ENCODE results near the gene TNF.
A peak's percentile ranks its signal among the peaks of the same experiment; 100 is the strongest.
"Not testable (repeated sequence)": the region's sequence is repeated elsewhere in the genome, so short reads cannot be mapped to it uniquely, and the experiment has no call there.

DNA sequence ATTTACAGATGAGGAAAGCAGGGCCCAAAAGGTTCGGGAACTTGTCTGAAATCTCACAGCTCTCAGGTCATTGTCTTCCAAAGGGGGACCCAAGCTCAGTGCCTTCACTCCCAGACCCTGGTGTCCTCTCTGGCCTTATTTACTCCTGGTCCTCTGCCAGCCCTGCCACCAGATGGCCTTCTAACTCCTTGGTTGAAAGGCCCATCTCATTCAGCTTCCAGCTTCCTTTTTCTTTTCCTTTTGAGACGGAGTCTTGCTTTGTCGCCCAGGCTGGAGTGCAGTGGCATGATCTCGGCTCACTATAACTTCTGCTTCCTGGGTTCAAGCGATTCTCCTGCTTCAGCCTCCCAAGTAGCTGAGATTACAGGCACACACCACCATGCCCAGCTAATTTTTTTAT, 24.0 kb upstream of the TNF start:
- not testable (repeated sequence) for TF ChIP-seq POLR2A, POLR2AphosphoS5 (IDR thresholded peaks at IDR 0.05)
- peak in 1 of 4 experiments; percentile 32 for TF ChIP-seq CTCF (IDR thresholded peaks at IDR 0.05)

All from gastroesophageal sphincter (tissue), 3 donors.